Measurements from ENCODE around the gene STARD10. TPM values are rescaled to one million over a fixed set of nuclear protein-coding genes. Genes with fewer than 3 reads are reported as not detected.

The STARD10 gene
- total RNA-seq, 1 experiment from 2014 or later, result 10.6 TPM

- POLR2A ChIA-PET, result interaction anchor here (0.6 to 4.5 kb wide), 5 partner anchors 8 to 345 kb away, joined by 3 to 15 read pairs (median 5); partner anchors contain the start of gene ATG16L2
- CTCF ChIA-PET, result interaction anchor here (0.6 to 8.7 kb wide), 38 partner anchors 8 to 892 kb away, joined by 3 to 153 read pairs (median 4); partner anchors contain the start of gene FCHSD2
- peaks cover 9% of the 10 kb centered on the region for H3K4me1 Mint-ChIP-seq (ENCODE audit: insufficient read depth, unreplicated experiment)
- no peak overlapping the region for H3K4me3 Mint-ChIP-seq (ENCODE audit: unreplicated experiment)
- no peak overlapping the region for H3K27ac Mint-ChIP-seq (ENCODE audit: low read depth, unreplicated experiment)
- TF ChIP-seq CTCF (IDR thresholded peaks at IDR 0.05; ENCODE audit: unreplicated experiment), result no peak
- intact Hi-C loops (cut with micrococcal nuclease), result loop anchor here (5.0 kb wide), 1 partner anchor 105 kb away; no protein-coding TSS in a partner anchor
- H3K36me3 Mint-ChIP-seq (ENCODE audit: insufficient read depth, unreplicated experiment), result peaks cover 12% of the 10 kb centered on the region
- H3K9me3 Mint-ChIP-seq (ENCODE audit: unreplicated experiment), result no peaks in the 10 kb centered on the region
- no peaks in the 10 kb centered on the region for H3K27me3 Mint-ChIP-seq (ENCODE audit: insufficient read depth, unreplicated experiment)
- no TSS peak for BruUV-seq (replicated peaks)
- no peak for DNase-seq (ENCODE audit: unreplicated experiment)
Observed at GRCh38 chr11:72832301-72833082, 38.6 kb upstream of the STARD10 start.

DNA sequence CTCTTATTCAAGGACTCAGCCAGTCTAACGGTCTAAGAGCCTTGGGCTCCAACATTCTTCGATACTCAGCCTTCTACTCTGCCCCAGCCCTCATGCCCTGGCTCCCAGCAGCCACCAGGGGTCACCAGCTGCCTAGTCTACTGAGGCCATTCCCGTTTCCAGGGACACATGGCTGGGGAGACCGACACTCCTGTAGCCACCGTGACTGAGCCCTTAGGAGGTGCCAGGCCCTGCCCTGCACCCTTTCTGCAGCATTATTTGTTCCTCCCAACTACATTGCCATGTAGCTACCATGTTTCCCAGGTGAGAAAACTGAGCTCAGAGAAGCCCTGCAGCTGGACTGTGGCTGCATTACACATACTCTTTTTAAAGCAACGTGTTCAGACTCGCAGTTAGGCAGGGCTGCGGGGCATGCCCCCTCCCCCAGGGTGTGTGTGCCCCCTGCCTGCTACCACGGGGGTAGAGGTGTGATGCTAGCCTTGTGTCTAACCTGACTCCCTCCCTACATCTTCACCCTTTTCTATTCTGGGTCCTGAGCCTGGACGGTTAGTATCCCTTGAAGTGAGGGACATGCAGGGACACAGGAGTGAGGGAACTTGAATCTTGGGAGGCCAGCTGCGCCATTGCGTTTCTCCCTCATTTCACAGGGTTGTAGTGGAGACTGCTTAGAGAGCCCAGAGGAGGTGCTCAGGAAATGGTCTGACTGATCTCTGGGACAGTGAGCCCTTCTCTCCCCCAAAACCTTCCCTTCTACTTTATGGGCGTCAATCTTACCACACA, 37.9 kb upstream of the STARD10 start:
- ChIA-PET CTCF (interaction anchor here (0.6 to 8.7 kb wide), 46 partner anchors 9 to 893 kb away, joined by 3 to 153 read pairs (median 4); partner anchors contain the start of gene FCHSD2), POLR2A (interaction anchor here (0.6 to 4.5 kb wide), 8 partner anchors 8 to 346 kb away, joined by 3 to 15 read pairs (median 4); partner anchors contain the start of genes ATG16L2 and STARD10)
- H3K36me3 Mint-ChIP-seq (ENCODE audit: insufficient read depth, unreplicated experiment), result peaks cover 12% of the 10 kb centered on the region
- DNase-seq (ENCODE audit: unreplicated experiment), result peak; percentile 82
- H3K4me1 Mint-ChIP-seq (ENCODE audit: insufficient read depth, unreplicated experiment), result peaks cover 9% of the 10 kb centered on the region
- H3K27me3 Mint-ChIP-seq (ENCODE audit: insufficient read depth, unreplicated experiment), result no peaks in the 10 kb centered on the region
- H3K4me3 Mint-ChIP-seq (ENCODE audit: unreplicated experiment), result no peak overlapping the region
- no peaks in the 10 kb centered on the region for H3K9me3 Mint-ChIP-seq (ENCODE audit: unreplicated experiment)
- H3K27ac Mint-ChIP-seq (ENCODE audit: low read depth, unreplicated experiment), result no peak overlapping the region
- TF ChIP-seq CTCF (IDR thresholded peaks at IDR 0.05; ENCODE audit: unreplicated experiment), result peak; percentile 93
- no TSS peak for BruUV-seq (replicated peaks)
- intact Hi-C loops (cut with micrococcal nuclease), result loop anchor here (1.0 to 5.0 kb wide), 7 partner anchors 18 to 458 kb away; partner anchors contain the start of gene FCHSD2

- Mint-ChIP-seq H3K36me3 (ENCODE audit: insufficient read depth, unreplicated experiment) (peaks cover 7% of the 10 kb centered on the region), H3K27me3 (ENCODE audit: insufficient read depth, unreplicated experiment) (no peaks in the 10 kb centered on the region), H3K27ac (ENCODE audit: low read depth, unreplicated experiment) (no peak overlapping the region), H3K9me3 (ENCODE audit: unreplicated experiment) (no peaks in the 10 kb centered on the region), H3K4me3 (ENCODE audit: unreplicated experiment) (no peak overlapping the region), H3K4me1 (ENCODE audit: insufficient read depth, unreplicated experiment) (peaks cover 9% of the 10 kb centered on the region)
- intact Hi-C loops (cut with micrococcal nuclease), result loop anchor here (5.0 kb wide), 1 partner anchor 103 kb away; no protein-coding TSS in a partner anchor
- CTCF ChIA-PET, result interaction anchor here (0.9 to 8.7 kb wide), 7 partner anchors 10 to 459 kb away, joined by 5 to 153 read pairs (median 17); no protein-coding TSS in a partner anchor
- no TSS peak for BruUV-seq (replicated peaks)
- DNase-seq (ENCODE audit: unreplicated experiment), result no peak
- POLR2A ChIA-PET, result interaction anchor here (2.2 to 4.5 kb wide), 2 partner anchors 15 to 348 kb away, joined by 5 to 15 read pairs; partner anchors contain the start of gene ATG16L2
- TF ChIP-seq CTCF (IDR thresholded peaks at IDR 0.05; ENCODE audit: unreplicated experiment), result no peak
Observed at GRCh38 chr11:72829884-72830533, 36.2 kb upstream of the STARD10 start.

Data from MCF 10A (cell line).